Naive thymus-derived CD4-positive, alpha-beta T cell (primary cell): ENCODE data around the gene SDHAF1. TPM values are rescaled to one million over a fixed set of nuclear protein-coding genes. Genes with fewer than 3 reads are reported as not detected.

Experiments used
- ATAC-seq: fragments of 150-1000 bp; cut with Tn5 transposase; 2 replicates; pipeline ENCODE4 v1.10.0; 2021; ENCODE audit warnings: mild to moderate bottlenecking, moderate library complexity
- CTCF ChIA-PET: fragments of 350-600 bp; sonication (Branson Sonifier 250); formaldehyde crosslinking; loops from one replicate; lab custom pipeline; 2021; ENCODE audit warnings: antibody characterized with exemption; lab: Charles Lee
- POLR2A ChIA-PET: fragments of 350-600 bp; sonication (Branson Sonifier 250); formaldehyde crosslinking; loops from one replicate; lab custom pipeline; 2021; ENCODE audit warnings: antibody characterized with exemption, inconsistent platforms; lab: Charles Lee
- DNase-seq, 9 donors: peaks; one replicate each; pipeline versions ENCODE4 v3.0.0 to v3.0.0-alpha.2; 2020 to 2022; ENCODE audit warnings: mixed read lengths in 1 of 9
- H3K27ac ChIP-seq: one replicate; pipeline ENCODE4 v1.7.0; 2013; ENCODE audit warnings: mild to moderate bottlenecking, low read depth, low read length, moderate library complexity
- H3K27me3 ChIP-seq, 2 donors: one replicate each; pipeline ENCODE4 v1.7.0; 2013; ENCODE audit warnings: low read length in 2 of 2, mild to moderate bottlenecking in 2 of 2, moderate library complexity in 2 of 2; ENCODE audit not compliant: control insufficient read depth in 2 of 2, insufficient read depth in 2 of 2
- H3K36me3 ChIP-seq, 3 experiments: 1 replicate in 2 of 3; 2 replicates in 1 of 3; pipeline ENCODE4 v1.7.0; 2013; ENCODE audit warnings: low read length in 3 of 3, mild to moderate bottlenecking in 3 of 3, moderate library complexity in 1 of 3; ENCODE audit not compliant: insufficient read depth in 3 of 3, control insufficient read depth in 2 of 3
- H3K4me1 ChIP-seq, 2 donors: one replicate each; pipeline ENCODE4 v1.7.0; 2013; ENCODE audit warnings: low read length in 2 of 2, mild to moderate bottlenecking in 2 of 2, moderate library complexity in 1 of 2; ENCODE audit not compliant: control insufficient read depth in 2 of 2, insufficient read depth in 2 of 2
- H3K4me3 ChIP-seq: 2 replicates; pipeline ENCODE4 v1.7.0; 2013; ENCODE audit warnings: mild to moderate bottlenecking, low read length
- H3K9me3 ChIP-seq, 3 experiments: 1 replicate in 2 of 3; 2 replicates in 1 of 3; pipeline ENCODE4 v1.7.0; 2013; ENCODE audit warnings: low read length in 3 of 3; ENCODE audit not compliant: control insufficient read depth in 2 of 3
- H3K27ac Mint-ChIP-seq, 9 donors: one replicate each; pipeline ENCODE4 v1.8.0; 2020 to 2022; ENCODE audit warnings: mixed read lengths in 9 of 9, mild to moderate bottlenecking in 8 of 9, moderate library complexity in 5 of 9, inconsistent platforms in 2 of 9
- H3K27me3 Mint-ChIP-seq, 5 donors: one replicate each; pipeline ENCODE4 v1.8.0; 2021 to 2022; ENCODE audit warnings: mixed read lengths in 5 of 5, mild to moderate bottlenecking in 1 of 5
- H3K36me3 Mint-ChIP-seq, 5 donors: one replicate each; pipeline ENCODE4 v1.8.0; 2020 to 2022; ENCODE audit warnings: mixed read lengths in 5 of 5, mild to moderate bottlenecking in 3 of 5, inconsistent platforms in 1 of 5
- H3K4me1 Mint-ChIP-seq, 7 donors: one replicate each; pipeline ENCODE4 v1.8.0; 2020 to 2022; ENCODE audit warnings: mixed read lengths in 7 of 7, mild to moderate bottlenecking in 3 of 7, inconsistent platforms in 1 of 7
- H3K4me3 Mint-ChIP-seq, 10 donors: one replicate each; pipeline ENCODE4 v1.8.0; 2020 to 2022; ENCODE audit warnings: mild to moderate bottlenecking in 10 of 10, mixed read lengths in 10 of 10, moderate library complexity in 6 of 10, inconsistent platforms in 2 of 10
- H3K9me3 Mint-ChIP-seq, 11 donors: one replicate each; pipeline ENCODE4 v1.8.0; 2020 to 2022; ENCODE audit warnings: mixed read lengths in 11 of 11, mild to moderate bottlenecking in 4 of 11, inconsistent platforms in 1 of 11, moderate library complexity in 1 of 11
- intact Hi-C, 2 donors: fragments of 100-400 bp; cut with micrococcal nuclease; formaldehyde crosslinking; loops; one replicate each; pipeline ENCODE4 v1.15.1; 2023
- polyA plus RNA-seq, 2 donors: library from polyadenylated mRNA; unstranded; fragments of 300-500 nt; fragmentation: Illumina TruSeq; gene quantifications; one replicate each; pipeline ENCODE4 v1.2.3, GENCODE V29; 2021
- total RNA-seq, 6 experiments: library from RNA in 5 of 6; stranded (reverse) in 5 of 6; gene quantifications; 1 replicate in 5 of 6; 2 replicates in 1 of 6; pipeline ENCODE4 v1.2.3 and lab custom pipeline; 2021 to 2026

The SDHAF1 gene
- total and polyA plus RNA-seq, 7 experiments from 2014 or later, result 7.8 to 58.1 (median 23.8) TPM

- POLR2A ChIA-PET, result no interaction called here
- Histone ChIP-seq H3K27me3 (no peaks in the 10 kb centered on the region), H3K4me3 (no peak overlapping the region), H3K9me3 (no peaks in the 10 kb centered on the region), H3K27ac (no peak overlapping the region), H3K4me1 (no peaks in the 10 kb centered on the region), H3K36me3 (peaks cover 0 to 5% (median 0%) of the 10 kb centered on the region in 3 experiments)
- no peak for DNase-seq
- H3K36me3 Mint-ChIP-seq, result peaks cover 0 to 25% (median 14%) of the 10 kb centered on the region in 5 donors
- intact Hi-C loops, result no loop called here
- peaks cover 0 to 12% (median 4%) of the 10 kb centered on the region in 7 donors for H3K4me1 Mint-ChIP-seq
- no peak overlapping the region for H3K4me3 Mint-ChIP-seq
- CTCF ChIA-PET, result no interaction called here
- no peaks in the 10 kb centered on the region for H3K9me3 Mint-ChIP-seq
- no peak for ATAC-seq
- H3K27me3 Mint-ChIP-seq, result no peaks in the 10 kb centered on the region
- no peak overlapping the region for H3K27ac Mint-ChIP-seq
Measured at GRCh38 chr19:36043952-36044351, 49.0 kb downstream of the SDHAF1 start.

Other genes with a start within 250 kb of the SDHAF1 start
- gene U2AF1L4, start 249.8 kb upstream of the SDHAF1 start, total RNA-seq, result 10 to 100 TPM; 33.7 to 86.8 (median 68.6) TPM
- 10 to 100 TPM; 75.7 to 89.7 TPM for gene U2AF1L4, start 249.8 kb upstream of the SDHAF1 start, polyA plus RNA-seq
- gene PSENEN, start 249.5 kb upstream of the SDHAF1 start, total RNA-seq, result 10 to 100 TPM; 20.4 to 50.9 (median 26.3) TPM
- 10 to 100 TPM; 49.0 to 79.1 TPM for gene PSENEN, start 249.5 kb upstream of the SDHAF1 start, polyA plus RNA-seq
- gene LIN37, start 246.6 kb upstream of the SDHAF1 start, total RNA-seq, result 10 to 100 TPM in 4 of 5 experiments, 1 to 10 TPM in 1; 7.9 to 33.1 (median 18.9) TPM
- 10 to 100 TPM in 1 of 2 donors, 1 to 10 TPM in 1; 6.7 to 20.6 TPM for gene LIN37, start 246.6 kb upstream of the SDHAF1 start, polyA plus RNA-seq
- gene HSPB6, start 238.2 kb upstream of the SDHAF1 start, total RNA-seq, result under 1 TPM in 1 of 5 experiments, not detected in 4; 0.22 TPM
- gene HSPB6, start 238.2 kb upstream of the SDHAF1 start, polyA plus RNA-seq, result not detected
- gene PROSER3, start 237.0 kb upstream of the SDHAF1 start, total RNA-seq, result 10 to 100 TPM; 34.0 to 47.3 (median 39.7) TPM
- 1 to 10 TPM; 5.4 to 6.8 TPM for gene PROSER3, start 237.0 kb upstream of the SDHAF1 start, polyA plus RNA-seq
- 10 to 100 TPM; 15.3 to 55.5 (median 23.4) TPM for gene ARHGAP33, start 219.6 kb upstream of the SDHAF1 start, total RNA-seq
- gene ARHGAP33, start 219.6 kb upstream of the SDHAF1 start, polyA plus RNA-seq, result 1 to 10 TPM in 1 of 2 donors, under 1 TPM in 1; 0.09 to 1.0 TPM
- not detected for gene PRODH2, start 182.3 kb upstream of the SDHAF1 start, total RNA-seq
- not detected for gene PRODH2, start 182.3 kb upstream of the SDHAF1 start, polyA plus RNA-seq
- under 1 TPM in 2 of 5 experiments, not detected in 3; 0.30 to 0.51 TPM for gene NPHS1, start 142.7 kb upstream of the SDHAF1 start, total RNA-seq
- gene NPHS1, start 142.7 kb upstream of the SDHAF1 start, polyA plus RNA-seq, result not detected
- gene KIRREL2, start 138.3 kb upstream of the SDHAF1 start, total RNA-seq, result 1 to 10 TPM in 1 of 5 experiments, under 1 TPM in 2, not detected in 2; 0.16 to 1.3 (median 0.29) TPM
- not detected for gene KIRREL2, start 138.3 kb upstream of the SDHAF1 start, polyA plus RNA-seq
- 1 to 10 TPM in 1 of 5 experiments, not detected in 4; 2.4 TPM for gene APLP1, start 126.6 kb upstream of the SDHAF1 start, total RNA-seq
- not detected for gene APLP1, start 126.6 kb upstream of the SDHAF1 start, polyA plus RNA-seq
- gene NFKBID, start 94.6 kb upstream of the SDHAF1 start, total RNA-seq, result 100 to 1,000 TPM in 1 of 5 experiments, 10 to 100 TPM in 4; 47.8 to 116 (median 57.0) TPM
- 1 to 10 TPM; 2.4 to 6.5 TPM for gene NFKBID, start 94.6 kb upstream of the SDHAF1 start, polyA plus RNA-seq
- gene HCST, start 92.7 kb upstream of the SDHAF1 start, total RNA-seq, result 100 to 1,000 TPM in 3 of 5 experiments, 10 to 100 TPM in 2; 57.4 to 117 (median 113) TPM
- 100 to 1,000 TPM; 879 to 895 TPM for gene HCST, start 92.7 kb upstream of the SDHAF1 start, polyA plus RNA-seq
- gene TYROBP, start 86.9 kb upstream of the SDHAF1 start, total RNA-seq, result 100 to 1,000 TPM in 1 of 5 experiments, 10 to 100 TPM in 3, not detected in 1; 15.1 to 428 (median 35.6) TPM
- 1 to 10 TPM; 2.3 to 3.7 TPM for gene TYROBP, start 86.9 kb upstream of the SDHAF1 start, polyA plus RNA-seq
- gene LRFN3, start 58.8 kb upstream of the SDHAF1 start, total RNA-seq, result 10 to 100 TPM in 3 of 5 experiments, 1 to 10 TPM in 2; 5.7 to 14.9 (median 11.6) TPM
- gene LRFN3, start 58.8 kb upstream of the SDHAF1 start, polyA plus RNA-seq, result 1 to 10 TPM; 1.2 to 2.4 TPM
- 1 to 10 TPM; 1.7 to 5.4 (median 3.8) TPM for gene SYNE4, start 13.6 kb downstream of the SDHAF1 start, total RNA-seq
- under 1 TPM in 1 of 2 donors, not detected in 1; 0.14 TPM for gene SYNE4, start 13.6 kb downstream of the SDHAF1 start, polyA plus RNA-seq
- 10 to 100 TPM; 32.6 to 60.6 (median 49.3) TPM for gene ALKBH6, start 19.0 kb downstream of the SDHAF1 start, total RNA-seq
- gene ALKBH6, start 19.0 kb downstream of the SDHAF1 start, polyA plus RNA-seq, result 10 to 100 TPM; 19.1 to 34.1 TPM
- 1 to 10 TPM; 1.1 to 4.0 (median 3.0) TPM for gene CLIP3, start 37.7 kb downstream of the SDHAF1 start, total RNA-seq
- gene CLIP3, start 37.7 kb downstream of the SDHAF1 start, polyA plus RNA-seq, result 1 to 10 TPM; 3.1 to 5.2 TPM
- 1 to 10 TPM; 2.2 to 6.6 (median 6.1) TPM for gene THAP8, start 59.1 kb downstream of the SDHAF1 start, total RNA-seq
- 1 to 10 TPM; 4.5 to 5.4 TPM for gene THAP8, start 59.1 kb downstream of the SDHAF1 start, polyA plus RNA-seq
- 10 to 100 TPM in 1 of 5 experiments, 1 to 10 TPM in 4; 1.5 to 22.4 (median 2.9) TPM for gene WDR62, start 59.7 kb downstream of the SDHAF1 start, total RNA-seq
- gene WDR62, start 59.7 kb downstream of the SDHAF1 start, polyA plus RNA-seq, result under 1 TPM; 0.07 to 0.33 TPM
- not detected for gene OVOL3, start 116.0 kb downstream of the SDHAF1 start, total RNA-seq
- gene OVOL3, start 116.0 kb downstream of the SDHAF1 start, polyA plus RNA-seq, result not detected
- 10 to 100 TPM; 20.9 to 56.7 (median 44.7) TPM for gene POLR2I, start 119.7 kb downstream of the SDHAF1 start, total RNA-seq
- 100 to 1,000 TPM; 153 to 166 TPM for gene POLR2I, start 119.7 kb downstream of the SDHAF1 start, polyA plus RNA-seq
- gene TBCB, start 120.3 kb downstream of the SDHAF1 start, total RNA-seq, result 100 to 1,000 TPM in 4 of 5 experiments, 10 to 100 TPM in 1; 72.8 to 174 (median 119) TPM
- gene TBCB, start 120.3 kb downstream of the SDHAF1 start, polyA plus RNA-seq, result 100 to 1,000 TPM; 153 to 173 TPM
- 100 to 1,000 TPM; 197 to 473 (median 207) TPM for gene CAPNS1, start 144.9 kb downstream of the SDHAF1 start, total RNA-seq
- 10 to 100 TPM; 65.0 to 72.6 TPM for gene CAPNS1, start 144.9 kb downstream of the SDHAF1 start, polyA plus RNA-seq
- not detected for gene COX7A1, start 157.3 kb downstream of the SDHAF1 start, total RNA-seq
- not detected for gene COX7A1, start 157.3 kb downstream of the SDHAF1 start, polyA plus RNA-seq
- gene ZNF565, start 219.5 kb downstream of the SDHAF1 start, total RNA-seq, result 10 to 100 TPM in 2 of 5 experiments, 1 to 10 TPM in 3; 2.7 to 11.6 (median 7.8) TPM
- 1 to 10 TPM; 3.6 to 9.4 TPM for gene ZNF565, start 219.5 kb downstream of the SDHAF1 start, polyA plus RNA-seq
- gene ZNF146, start 219.9 kb downstream of the SDHAF1 start, total RNA-seq, result 10 to 100 TPM; 27.7 to 77.4 (median 57.7) TPM
- gene ZNF146, start 219.9 kb downstream of the SDHAF1 start, polyA plus RNA-seq, result 100 to 1,000 TPM in 1 of 2 donors, 10 to 100 TPM in 1; 67.6 to 111 TPM